ENCODE data around the gene GNG7.

DNA sequence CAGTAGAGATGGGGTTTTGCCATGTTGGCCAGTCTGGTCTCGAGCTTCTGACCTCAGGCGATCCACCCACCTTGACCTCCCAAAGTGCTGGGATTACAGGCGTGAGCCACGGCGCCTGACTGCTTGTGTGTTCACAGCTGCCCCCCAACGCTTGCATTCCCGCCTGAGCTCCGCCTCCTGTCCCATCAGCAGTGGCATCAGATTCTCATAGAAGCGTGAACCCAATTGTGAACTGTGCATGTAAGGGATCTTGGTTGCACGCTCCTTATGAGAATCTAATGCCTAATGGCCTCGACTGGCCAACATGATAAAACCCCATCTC lies 150.7 kb downstream of the GNG7 start:
- TF ChIP-seq, protein P1, sequence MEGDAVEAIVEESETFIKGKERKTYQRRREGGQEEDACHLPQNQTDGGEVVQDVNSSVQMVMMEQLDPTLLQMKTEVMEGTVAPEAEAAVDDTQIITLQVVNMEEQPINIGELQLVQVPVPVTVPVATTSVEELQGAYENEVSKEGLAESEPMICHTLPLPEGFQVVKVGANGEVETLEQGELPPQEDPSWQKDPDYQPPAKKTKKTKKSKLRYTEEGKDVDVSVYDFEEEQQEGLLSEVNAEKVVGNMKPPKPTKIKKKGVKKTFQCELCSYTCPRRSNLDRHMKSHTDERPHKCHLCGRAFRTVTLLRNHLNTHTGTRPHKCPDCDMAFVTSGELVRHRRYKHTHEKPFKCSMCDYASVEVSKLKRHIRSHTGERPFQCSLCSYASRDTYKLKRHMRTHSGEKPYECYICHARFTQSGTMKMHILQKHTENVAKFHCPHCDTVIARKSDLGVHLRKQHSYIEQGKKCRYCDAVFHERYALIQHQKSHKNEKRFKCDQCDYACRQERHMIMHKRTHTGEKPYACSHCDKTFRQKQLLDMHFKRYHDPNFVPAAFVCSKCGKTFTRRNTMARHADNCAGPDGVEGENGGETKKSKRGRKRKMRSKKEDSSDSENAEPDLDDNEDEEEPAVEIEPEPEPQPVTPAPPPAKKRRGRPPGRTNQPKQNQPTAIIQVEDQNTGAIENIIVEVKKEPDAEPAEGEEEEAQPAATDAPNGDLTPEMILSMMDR (IDR thresholded peaks at IDR 0.05) = no peak
- no peak for TF ChIP-seq POLR2A (IDR thresholded peaks at IDR 0.05)
